HG03342 (cell line): ENCODE measurements around the gene ARHGAP45.
A peak's percentile ranks its signal among the peaks of the same experiment; 100 is the strongest.

ENCODE experiments used
- ATAC-seq: cut with Tn5 transposase; IDR thresholded peaks from one replicate; pipeline ENCODE4 v1.9.1; 2021; ENCODE audit warnings: mild to moderate bottlenecking, moderate library complexity; ENCODE audit not compliant: unreplicated experiment

Gene ARHGAP45

GRCh38 chr19:1053176-1054101, 13.5 kb upstream of the ARHGAP45 start:
- no peak for ATAC-seq

- no peak for ATAC-seq
These were observed 12.6 kb upstream of the ARHGAP45 start for GRCh38 chr19:1054102-1055027.

GRCh38 chr19:1055028-1055425, 11.9 kb upstream of the ARHGAP45 start:
- ATAC-seq, result no peak

- no peak for ATAC-seq
These were observed 10.9 kb upstream of the ARHGAP45 start for GRCh38 chr19:1055886-1056620.

- no peak for ATAC-seq
These were observed 9.7 kb upstream of the ARHGAP45 start for GRCh38 chr19:1057176-1057855.

GRCh38 chr19:1058112-1058511, 8.9 kb upstream of the ARHGAP45 start:
- no peak for ATAC-seq

- ATAC-seq, result no peak
These were observed 6.3 kb upstream of the ARHGAP45 start for GRCh38 chr19:1060689-1061088.

- ATAC-seq, result no peak
These were observed 5.0 kb upstream of the ARHGAP45 start for GRCh38 chr19:1061987-1062386.

- no peak for ATAC-seq
These were observed 4.5 kb upstream of the ARHGAP45 start for GRCh38 chr19:1062387-1063029.

GRCh38 chr19:1063030-1063908, 3.7 kb upstream of the ARHGAP45 start:
- no peak for ATAC-seq

GRCh38 chr19:1063909-1064660, 2.9 kb upstream of the ARHGAP45 start:
- ATAC-seq, result no peak

GRCh38 chr19:1064661-1065605, 2.0 kb upstream of the ARHGAP45 start:
- peak; percentile 31 for ATAC-seq

- no peak for ATAC-seq
These were observed 1.3 kb upstream of the ARHGAP45 start for GRCh38 chr19:1065606-1066109.

GRCh38 chr19:1066251-1066747, 668 bp upstream of the ARHGAP45 start:
- no peak for ATAC-seq

GRCh38 chr19:1067341-1067957, 482 bp downstream of the ARHGAP45 start:
- no peak for ATAC-seq
